Osteocyte (in vitro differentiated cells): ENCODE measurements around the gene GFER. TPM values are rescaled to one million over a fixed set of nuclear protein-coding genes. Genes with fewer than 3 reads are reported as not detected.
A peak's percentile ranks its signal among the peaks of the same experiment; 100 is the strongest.

ENCODE experiments used
- DNase-seq: peaks from one replicate; pipeline ENCODE4 v3.0.0; 2021; ENCODE audit warnings: mixed read lengths; ENCODE audit not compliant: unreplicated experiment; ENCODE audit errors: extremely low spot score
- H3K27ac Mint-ChIP-seq: one replicate; pipeline ENCODE4 v1.8.0; 2021; ENCODE audit warnings: mild to moderate bottlenecking, mixed read lengths; ENCODE audit not compliant: unreplicated experiment
- H3K27me3 Mint-ChIP-seq: one replicate; pipeline ENCODE4 v1.8.0; 2021; ENCODE audit warnings: mixed read lengths; ENCODE audit not compliant: unreplicated experiment
- H3K36me3 Mint-ChIP-seq: one replicate; pipeline ENCODE4 v1.8.0; 2021; ENCODE audit warnings: mixed read lengths; ENCODE audit not compliant: unreplicated experiment
- H3K4me1 Mint-ChIP-seq: one replicate; pipeline ENCODE4 v1.8.0; 2021; ENCODE audit warnings: mixed read lengths; ENCODE audit not compliant: unreplicated experiment
- H3K4me3 Mint-ChIP-seq: one replicate; pipeline ENCODE4 v1.8.0; 2021; ENCODE audit warnings: mild to moderate bottlenecking, moderate library complexity, mixed read lengths; ENCODE audit not compliant: unreplicated experiment
- H3K9me3 Mint-ChIP-seq: one replicate; pipeline ENCODE4 v1.8.0; 2021; ENCODE audit warnings: mixed read lengths; ENCODE audit not compliant: unreplicated experiment
- total RNA-seq: library from RNA; stranded (reverse); gene quantifications from 2 replicates; pipeline ENCODE4 v1.2.1, GENCODE V29; 2021
- TF ChIP-seq, protein P1 (sequence below): fragments of 200-600 bp; sonication (generic); IDR thresholded peaks from 2 replicates; pipeline ENCODE4 v1.5.0; 2021; ENCODE audit warnings: antibody characterized with exemption, mild to moderate bottlenecking, moderate library complexity

The GFER gene
- total RNA-seq, 1 donor from 2014 or later = 24.7 TPM

DNA sequence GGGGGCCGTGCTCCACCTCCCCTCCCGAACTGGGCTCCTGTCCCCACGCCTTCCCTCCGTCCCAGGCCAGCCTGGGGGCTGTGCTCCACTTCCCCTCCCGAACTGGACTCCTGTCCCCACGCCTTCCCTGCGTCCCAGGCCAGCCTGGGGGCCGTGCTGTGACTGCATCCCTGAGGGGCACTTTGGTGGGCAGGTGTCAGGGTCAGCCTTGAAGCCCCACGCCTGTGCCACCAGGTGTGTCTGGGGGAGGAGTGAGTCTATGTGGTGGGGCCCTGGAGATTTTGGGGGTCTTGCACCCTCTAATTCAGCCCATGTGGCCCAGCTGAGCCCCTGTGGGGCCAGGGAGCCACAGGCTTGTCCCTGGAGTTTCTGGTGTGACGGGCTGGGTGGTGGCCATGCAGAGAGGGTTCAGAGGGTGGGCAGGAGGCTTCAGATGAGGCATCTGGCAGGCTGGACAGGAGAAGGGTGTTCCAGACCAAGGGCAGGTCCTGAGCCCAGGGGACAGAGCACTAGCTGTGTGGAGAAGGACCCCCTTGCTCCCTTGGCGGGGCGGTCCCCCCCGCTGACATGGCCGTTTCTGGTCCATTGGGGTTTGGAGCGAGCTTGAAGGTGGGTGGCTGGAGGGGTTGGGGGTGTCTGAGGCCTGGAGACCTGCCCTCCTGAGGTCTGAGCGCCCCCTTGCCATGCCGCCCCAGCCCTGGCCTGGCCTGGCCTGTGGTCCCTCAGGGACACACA lies 50.9 kb downstream of the GFER start:
- no peak for DNase-seq
- peak overlapping the region; percentile 89 for H3K27ac Mint-ChIP-seq
- TF ChIP-seq, protein P1, sequence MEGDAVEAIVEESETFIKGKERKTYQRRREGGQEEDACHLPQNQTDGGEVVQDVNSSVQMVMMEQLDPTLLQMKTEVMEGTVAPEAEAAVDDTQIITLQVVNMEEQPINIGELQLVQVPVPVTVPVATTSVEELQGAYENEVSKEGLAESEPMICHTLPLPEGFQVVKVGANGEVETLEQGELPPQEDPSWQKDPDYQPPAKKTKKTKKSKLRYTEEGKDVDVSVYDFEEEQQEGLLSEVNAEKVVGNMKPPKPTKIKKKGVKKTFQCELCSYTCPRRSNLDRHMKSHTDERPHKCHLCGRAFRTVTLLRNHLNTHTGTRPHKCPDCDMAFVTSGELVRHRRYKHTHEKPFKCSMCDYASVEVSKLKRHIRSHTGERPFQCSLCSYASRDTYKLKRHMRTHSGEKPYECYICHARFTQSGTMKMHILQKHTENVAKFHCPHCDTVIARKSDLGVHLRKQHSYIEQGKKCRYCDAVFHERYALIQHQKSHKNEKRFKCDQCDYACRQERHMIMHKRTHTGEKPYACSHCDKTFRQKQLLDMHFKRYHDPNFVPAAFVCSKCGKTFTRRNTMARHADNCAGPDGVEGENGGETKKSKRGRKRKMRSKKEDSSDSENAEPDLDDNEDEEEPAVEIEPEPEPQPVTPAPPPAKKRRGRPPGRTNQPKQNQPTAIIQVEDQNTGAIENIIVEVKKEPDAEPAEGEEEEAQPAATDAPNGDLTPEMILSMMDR = no peak

DNA sequence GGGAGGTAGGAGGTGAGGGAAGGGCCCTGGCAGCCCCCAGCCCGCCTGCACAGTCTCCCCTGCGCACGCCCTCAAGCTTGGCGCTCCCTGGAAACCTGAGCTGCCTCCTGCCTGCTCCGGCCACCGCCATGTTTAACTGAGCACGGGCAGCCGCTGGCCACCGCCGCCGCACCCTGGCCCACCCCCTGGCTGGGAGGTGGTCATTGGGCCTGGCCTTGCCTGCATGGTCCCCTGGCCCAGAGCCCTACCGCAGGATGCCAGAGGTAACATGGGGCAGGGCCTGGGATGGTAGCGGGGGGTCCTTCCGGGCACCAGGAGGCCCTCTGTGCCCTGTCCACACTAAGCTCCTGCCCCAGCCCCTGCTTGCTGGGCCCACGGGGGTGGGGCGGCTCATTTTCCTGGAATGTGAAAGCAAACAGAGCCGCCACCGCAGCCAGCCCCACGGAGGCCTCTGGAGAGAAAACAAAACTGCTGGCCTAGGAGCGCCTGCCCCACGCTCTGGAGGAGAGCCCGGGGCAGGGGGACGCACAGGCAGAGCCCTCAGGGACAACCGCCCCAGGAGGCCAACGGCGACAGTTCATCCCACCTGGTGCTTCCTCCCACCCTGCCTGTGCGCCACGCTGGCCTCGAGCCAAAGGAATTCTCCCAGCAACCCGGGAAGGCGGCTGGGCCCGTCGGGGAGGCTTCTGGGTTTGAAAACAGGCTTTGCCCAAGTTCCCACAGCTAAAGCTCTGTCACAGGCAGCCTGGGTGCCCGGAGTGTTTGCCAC lies 51.6 kb downstream of the GFER start:
- H3K36me3 Mint-ChIP-seq = peaks cover 2% of the 10 kb centered on the region
- H3K9me3 Mint-ChIP-seq = no peaks in the 10 kb centered on the region
- peaks cover 83% of the 10 kb centered on the region for H3K4me1 Mint-ChIP-seq
- no peaks in the 10 kb centered on the region for H3K27me3 Mint-ChIP-seq
- peak; percentile 98 for DNase-seq
- TF ChIP-seq, protein P1 = no peak
- peak overlapping the region; percentile 72 for H3K27ac Mint-ChIP-seq
- no peak overlapping the region for H3K4me3 Mint-ChIP-seq

More for the DNA sequence above, 50.9 kb downstream of the GFER start:
- no peaks in the 10 kb centered on the region for H3K27me3 Mint-ChIP-seq
- H3K9me3 Mint-ChIP-seq = no peaks in the 10 kb centered on the region
- peaks cover 82% of the 10 kb centered on the region for H3K4me1 Mint-ChIP-seq
- peaks cover 2% of the 10 kb centered on the region for H3K36me3 Mint-ChIP-seq
- H3K4me3 Mint-ChIP-seq = peak overlapping the region; percentile 32

DNA sequence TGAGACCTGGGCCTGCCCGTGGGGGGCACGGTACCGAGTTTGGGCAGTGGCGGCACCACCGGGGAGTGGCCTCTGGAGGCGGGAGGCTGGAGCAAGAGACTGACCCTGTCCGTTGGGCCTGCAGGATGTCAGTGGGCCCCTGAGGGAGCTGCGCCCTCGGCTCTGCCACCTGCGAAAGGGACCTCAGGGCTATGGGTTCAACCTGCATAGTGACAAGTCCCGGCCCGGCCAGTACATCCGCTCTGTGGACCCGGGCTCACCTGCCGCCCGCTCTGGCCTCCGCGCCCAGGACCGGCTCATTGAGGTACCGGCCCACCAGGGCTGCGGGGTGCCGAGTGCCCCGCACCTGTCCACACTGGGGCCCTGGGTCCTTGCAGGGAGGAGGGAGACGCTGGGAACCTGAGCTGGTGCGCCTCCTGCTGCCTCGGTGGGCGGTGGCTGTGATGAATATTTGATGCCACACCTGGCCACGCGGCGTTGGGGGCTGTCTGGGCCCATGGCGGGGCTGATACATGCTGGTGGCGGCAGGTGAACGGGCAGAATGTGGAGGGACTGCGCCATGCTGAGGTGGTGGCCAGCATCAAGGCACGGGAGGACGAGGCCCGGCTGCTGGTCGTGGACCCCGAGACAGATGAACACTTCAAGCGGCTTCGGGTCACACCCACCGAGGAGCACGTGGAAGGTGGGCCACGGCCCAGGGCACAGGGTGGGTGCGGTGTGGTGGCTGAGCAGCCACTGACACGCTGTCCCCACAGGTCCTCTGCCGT lies 52.4 kb downstream of the GFER start:
- H3K27me3 Mint-ChIP-seq = no peaks in the 10 kb centered on the region
- no peaks in the 10 kb centered on the region for H3K9me3 Mint-ChIP-seq
- H3K36me3 Mint-ChIP-seq = peaks cover 2% of the 10 kb centered on the region
- H3K4me3 Mint-ChIP-seq = no peak overlapping the region
- TF ChIP-seq, protein P1 = no peak
- peaks cover 84% of the 10 kb centered on the region for H3K4me1 Mint-ChIP-seq
- no peak for DNase-seq
- H3K27ac Mint-ChIP-seq = peak overlapping the region; percentile 72

DNA sequence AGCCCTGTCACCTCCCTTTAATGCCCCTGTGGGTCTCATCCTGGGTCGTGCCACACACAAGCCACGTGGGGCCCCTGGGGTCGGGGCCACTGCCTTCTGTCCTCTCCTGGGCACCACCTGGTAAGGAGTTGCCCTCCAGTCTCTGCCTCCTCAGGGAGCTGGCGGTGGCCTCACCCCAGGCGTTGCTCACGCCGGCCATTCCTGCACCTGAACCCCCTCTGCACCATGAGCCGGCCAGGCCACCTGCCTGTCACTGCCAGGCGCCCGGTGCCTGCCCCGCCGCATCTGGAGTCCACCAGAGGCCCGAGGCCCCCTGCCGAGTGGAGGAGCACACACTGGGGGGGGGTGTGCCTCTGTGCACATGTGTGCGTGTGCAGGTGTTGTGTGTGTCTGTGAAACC lies 53.1 kb downstream of the GFER start:
- H3K27me3 Mint-ChIP-seq = no peaks in the 10 kb centered on the region
- peaks cover 84% of the 10 kb centered on the region for H3K4me1 Mint-ChIP-seq
- peaks cover 2% of the 10 kb centered on the region for H3K36me3 Mint-ChIP-seq
- TF ChIP-seq, protein P1 = no peak
- H3K9me3 Mint-ChIP-seq = no peaks in the 10 kb centered on the region
- no peak for DNase-seq
- H3K27ac Mint-ChIP-seq = no peak overlapping the region
- H3K4me3 Mint-ChIP-seq = no peak overlapping the region

Other genes with a start within 250 kb of the GFER start
- gene NME3, start 212.7 kb upstream of the GFER start, total RNA-seq = 45.8 and 48.8 TPM in 2 replicates
- gene EME2, start 211.4 kb upstream of the GFER start, total RNA-seq = 21.5 and 22.4 TPM in 2 replicates
- 70.9 and 73.9 TPM in 2 replicates for gene MRPS34, start 211.1 kb upstream of the GFER start, total RNA-seq
- gene SPSB3, start 201.6 kb upstream of the GFER start, total RNA-seq = 52.8 and 53.4 TPM in 2 replicates
- 55.5 and 56.3 TPM in 2 replicates for gene NUBP2, start 201.2 kb upstream of the GFER start, total RNA-seq
- 0.34 and 0.43 TPM in 2 replicates for gene IGFALS, start 190.5 kb upstream of the GFER start, total RNA-seq
- gene HAGH, start 157.4 kb upstream of the GFER start, total RNA-seq = 55.0 and 57.0 TPM in 2 replicates
- gene FAHD1, start 157.0 kb upstream of the GFER start, total RNA-seq = 25.9 and 29.5 TPM in 2 replicates
- gene MEIOB, start 112.0 kb upstream of the GFER start, total RNA-seq = 0.63 and 1.2 TPM in 2 replicates
- gene HS3ST6, start 65.8 kb upstream of the GFER start, total RNA-seq = not detected in 2 replicates
- 17.1 and 21.0 TPM in 2 replicates for gene MSRB1, start 41.0 kb upstream of the GFER start, total RNA-seq
- 1.2 TPM in 1 of 2 replicates, not detected in the other for gene RPL3L, start 29.5 kb upstream of the GFER start, total RNA-seq
- 126 TPM in 2 replicates for gene NDUFB10, start 24.7 kb upstream of the GFER start, total RNA-seq
- gene RPS2, start 19.4 kb upstream of the GFER start, total RNA-seq = 2,261 and 2,286 TPM in 2 replicates
- 0.46 TPM in 1 of 2 replicates, not detected in the other for gene RNF151, start 17.3 kb upstream of the GFER start, total RNA-seq
- 29.9 and 32.0 TPM in 2 replicates for gene TBL3, start 12.1 kb upstream of the GFER start, total RNA-seq
- 0.54 and 0.91 TPM in 2 replicates for gene NOXO1, start 2.7 kb upstream of the GFER start, total RNA-seq
- 0.57 and 0.91 TPM in 2 replicates for gene SYNGR3, start 5.8 kb downstream of the GFER start, total RNA-seq
- 45.4 and 46.9 TPM in 2 replicates for gene ZNF598, start 25.6 kb downstream of the GFER start, total RNA-seq
- gene NPW, start 35.6 kb downstream of the GFER start, total RNA-seq = 4.1 and 4.4 TPM in 2 replicates
- gene NHERF2, start 42.7 kb downstream of the GFER start, total RNA-seq = 143 and 146 TPM in 2 replicates
- 22.2 and 24.3 TPM in 2 replicates for gene NTHL1, start 63.6 kb downstream of the GFER start, total RNA-seq
- 183 and 194 TPM in 2 replicates for gene TSC2, start 63.8 kb downstream of the GFER start, total RNA-seq
- 169 and 188 TPM in 2 replicates for gene PKD1, start 151.7 kb downstream of the GFER start, total RNA-seq
- gene RAB26, start 164.4 kb downstream of the GFER start, total RNA-seq = 2.0 and 3.4 TPM in 2 replicates
- 78.1 and 84.9 TPM in 2 replicates for gene TRAF7, start 171.6 kb downstream of the GFER start, total RNA-seq
- gene CASKIN1, start 212.4 kb downstream of the GFER start, total RNA-seq = 2.4 and 3.7 TPM in 2 replicates
- 57.6 and 60.2 TPM in 2 replicates for gene MLST8, start 221.3 kb downstream of the GFER start, total RNA-seq
- gene BRICD5, start 226.7 kb downstream of the GFER start, total RNA-seq = 6.6 and 10.1 TPM in 2 replicates
- gene PGP, start 230.6 kb downstream of the GFER start, total RNA-seq = 14.1 and 15.0 TPM in 2 replicates
- 24.3 and 26.9 TPM in 2 replicates for gene E4F1, start 239.4 kb downstream of the GFER start, total RNA-seq